Measurements from ENCODE around the gene ST6GALNAC5.

DNA sequence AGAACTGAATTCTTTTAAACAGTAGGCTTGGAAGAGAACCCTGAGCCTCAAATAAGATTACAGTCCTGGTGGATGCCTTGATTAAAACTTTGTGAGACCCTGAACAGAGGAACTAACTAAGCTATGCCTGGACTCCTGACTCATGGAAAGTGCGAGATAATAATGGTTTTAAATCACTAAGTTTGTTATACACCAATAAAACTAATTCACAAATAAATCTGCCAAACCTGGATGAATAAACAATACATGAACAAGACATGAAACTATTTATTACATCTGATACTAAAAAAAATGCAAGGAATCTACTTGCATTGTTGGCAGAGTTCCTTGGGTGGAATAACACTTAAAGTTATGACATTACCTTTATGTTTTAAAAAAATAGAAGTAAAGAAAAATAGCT lies 233.6 kb downstream of the ST6GALNAC5 start:
- TF ChIP-seq CTCF (IDR thresholded peaks at IDR 0.05) (no peak), POLR2A (IDR thresholded peaks at IDR 0.05) (no peak)

All from Peyer's patch (tissue), 4 donors.